GM12872 (cell line): Measurements from ENCODE around the gene ATP8B4.

Source experiments
- CTCF ChIP-seq: IDR thresholded peaks from 3 replicates; pipeline ENCODE4 v1.5.1; 2011; ENCODE audit warnings: low read depth, mild to moderate bottlenecking, low read length, moderate library complexity; ENCODE audit not compliant: insufficient read depth

Gene ATP8B4

GRCh38 chr15:49844390-49844789 lies 274.6 kb downstream of the ATP8B4 start:
- TF ChIP-seq CTCF, result no peak

GRCh38 chr15:49843725-49844124 lies 275.3 kb downstream of the ATP8B4 start:
- no peak for TF ChIP-seq CTCF

- no peak for TF ChIP-seq CTCF
These were observed 276.9 kb downstream of the ATP8B4 start for GRCh38 chr15:49842031-49842730.

- TF ChIP-seq CTCF, result peak; percentile 41; the same call in 2 of the 3 replicates
These were observed 286.5 kb downstream of the ATP8B4 start for GRCh38 chr15:49832511-49832910.

GRCh38 chr15:49831206-49831965 lies 287.6 kb downstream of the ATP8B4 start:
- TF ChIP-seq CTCF, result no peak

GRCh38 chr15:49830391-49830790 lies 288.6 kb downstream of the ATP8B4 start:
- no peak for TF ChIP-seq CTCF

- TF ChIP-seq CTCF, result no peak
These were observed 291.7 kb downstream of the ATP8B4 start for GRCh38 chr15:49827311-49827710.
